Fibroblast of skin of scalp (primary cell): ENCODE data around the gene AUTS2.
A peak's percentile ranks its signal among the peaks of the same experiment; 100 is the strongest.

Experiments used
- DNase-seq: peaks from one replicate; pipeline ENCODE4 v3.0.0-alpha.2; 2013

AUTS2 gene

DNA sequence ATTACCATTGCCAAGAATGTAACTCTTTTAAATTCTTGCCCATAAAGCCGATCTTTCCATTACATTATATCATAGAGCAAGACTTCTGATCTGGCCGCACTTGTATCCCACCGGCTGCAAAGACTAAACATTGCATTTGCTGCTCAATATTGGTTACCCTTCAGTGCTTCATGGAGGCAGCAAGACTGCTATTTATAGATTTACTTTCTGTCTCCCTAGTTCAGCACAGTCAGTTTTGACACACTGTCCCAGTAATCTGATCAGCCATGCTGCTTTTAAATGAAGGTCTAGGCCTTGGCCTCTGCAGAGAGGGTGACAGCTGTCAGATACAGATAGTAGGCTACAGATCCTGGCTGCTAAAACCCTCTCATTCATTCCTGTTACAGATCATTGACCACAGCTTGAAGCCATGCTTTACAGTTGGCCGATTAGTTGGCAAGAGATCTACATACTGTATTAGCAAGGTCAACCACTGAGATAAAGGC lies 971.1 kb downstream of the AUTS2 start:
- DNase-seq = no peak

- DNase-seq = no peak
Observed at GRCh38 chr7:70570029-70570428, 971.8 kb downstream of the AUTS2 start.

GRCh38 chr7:70570961-70571360 lies 972.7 kb downstream of the AUTS2 start:
- DNase-seq = no peak

DNA sequence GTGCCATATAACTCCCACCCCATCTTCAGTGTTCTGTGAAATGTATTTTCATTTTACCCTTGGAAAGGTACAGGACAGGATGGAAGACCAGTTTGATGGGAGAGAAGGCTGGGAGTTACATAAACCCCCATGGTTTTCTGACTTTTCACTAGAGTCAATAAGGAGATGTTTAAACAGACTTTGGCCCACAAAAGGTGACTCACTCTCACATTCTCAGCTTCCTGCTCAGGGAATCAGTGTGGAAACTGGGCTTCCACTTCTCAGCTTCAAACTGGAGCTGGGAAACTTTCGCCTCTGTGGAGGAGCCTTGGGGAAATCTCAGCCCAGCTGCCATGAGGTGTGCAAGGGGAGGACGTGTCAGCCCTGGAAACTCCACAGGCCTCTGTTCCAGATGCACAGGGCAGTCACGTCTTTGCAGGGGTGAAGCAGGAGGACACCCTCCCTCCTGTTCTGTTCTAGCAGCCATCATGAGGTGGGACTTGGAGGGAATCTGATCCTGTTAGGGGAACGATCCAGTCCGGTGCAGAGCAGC lies 973.2 kb downstream of the AUTS2 start:
- peak; percentile 59 for DNase-seq

GRCh38 chr7:70571961-70572360 lies 973.7 kb downstream of the AUTS2 start:
- DNase-seq = no peak

DNA sequence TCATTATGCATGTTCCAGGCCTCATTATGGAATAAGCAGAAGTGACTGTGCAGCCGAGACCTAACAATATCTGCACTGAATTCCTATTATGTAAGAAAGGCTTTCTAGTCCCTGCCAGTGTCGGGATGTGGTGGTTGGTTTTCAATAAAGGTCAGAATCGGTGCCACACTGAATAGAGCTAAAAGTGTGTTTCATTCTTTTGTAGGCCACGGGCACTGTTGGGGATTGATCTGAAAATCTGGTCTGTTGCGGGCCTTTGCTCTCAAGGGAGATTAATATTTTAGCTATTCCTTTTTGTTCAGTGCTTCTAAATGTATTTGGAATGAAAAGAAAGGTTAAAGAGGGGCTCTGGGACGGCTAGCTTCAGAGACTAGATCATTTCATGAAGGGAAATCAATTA lies 974.3 kb downstream of the AUTS2 start:
- no peak for DNase-seq

DNA sequence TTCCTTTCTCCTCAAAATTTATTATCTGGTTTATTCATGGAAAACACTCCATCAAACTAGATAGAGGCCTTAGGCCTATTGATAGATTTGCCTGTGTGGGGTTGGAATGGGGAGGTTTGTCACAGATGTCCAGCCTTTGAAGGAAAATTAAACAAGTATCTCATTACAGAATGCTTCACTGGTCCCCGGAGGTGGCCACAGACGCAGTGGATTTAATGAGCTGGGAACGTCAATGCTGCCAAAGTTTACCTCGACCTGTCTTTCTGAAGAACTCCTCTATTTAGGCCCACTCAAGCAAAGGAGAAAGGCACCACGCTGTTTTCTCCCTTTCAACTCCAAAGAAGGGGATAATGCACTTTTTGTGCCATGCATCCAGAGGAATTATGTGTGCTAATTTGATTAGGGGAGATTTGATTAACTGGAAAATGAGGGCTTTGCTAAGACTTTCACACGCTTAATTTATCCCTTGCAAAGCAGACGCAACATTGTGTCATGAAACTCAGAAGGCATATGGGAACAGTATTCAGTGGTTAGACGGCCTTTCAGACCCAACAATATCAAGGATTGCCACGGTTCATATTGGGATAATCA lies 974.9 kb downstream of the AUTS2 start:
- no peak for DNase-seq

DNA sequence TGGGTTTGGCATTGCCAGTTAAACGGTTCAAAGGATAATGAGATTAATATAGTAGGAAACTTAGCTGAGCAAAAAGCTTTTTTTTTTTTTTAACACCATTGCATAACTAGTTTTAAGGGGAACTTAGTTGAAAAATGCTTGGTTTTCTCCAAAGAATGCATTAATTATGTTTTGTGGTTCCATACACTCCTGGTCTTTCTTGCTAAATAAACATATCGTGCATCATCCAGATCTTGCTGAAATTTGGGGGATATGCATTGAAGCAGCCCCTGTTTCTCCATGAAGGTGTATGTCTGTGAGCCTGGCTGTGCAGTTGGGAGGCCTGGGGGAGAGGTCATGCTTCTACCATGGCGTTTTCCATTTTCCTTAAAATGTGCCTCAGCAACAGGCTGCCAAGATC lies 975.4 kb downstream of the AUTS2 start:
- peak; percentile 33 for DNase-seq

GRCh38 chr7:70574314-70574834 lies 976.1 kb downstream of the AUTS2 start:
- no peak for DNase-seq

- peak; percentile 74 for DNase-seq
Observed at GRCh38 chr7:70574970-70575799, 976.9 kb downstream of the AUTS2 start.

DNA sequence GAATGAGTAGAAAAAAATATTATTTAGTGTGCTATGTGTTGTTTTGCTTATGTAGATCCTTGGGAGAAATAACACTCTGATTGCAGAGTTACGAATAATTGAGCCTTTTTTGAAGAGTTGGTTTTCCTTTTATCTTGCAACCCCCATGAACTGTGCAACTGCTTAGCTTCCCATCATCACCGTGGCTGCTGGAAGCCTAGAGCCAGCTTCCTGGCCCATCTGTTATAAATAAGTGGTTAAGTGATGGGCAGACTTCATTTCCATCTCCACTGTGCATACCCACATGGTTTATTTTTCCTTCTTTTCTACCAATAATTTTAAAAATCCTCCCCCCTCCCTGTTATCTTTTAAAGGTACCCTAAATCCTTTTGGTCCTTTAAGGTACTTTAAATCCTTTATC lies 978.8 kb downstream of the AUTS2 start:
- no peak for DNase-seq

- DNase-seq = no peak
Observed at GRCh38 chr7:70578131-70578530, 979.9 kb downstream of the AUTS2 start.

- DNase-seq = no peak
Observed at GRCh38 chr7:70579397-70580097, 981.3 kb downstream of the AUTS2 start.

- no peak for DNase-seq
Observed at GRCh38 chr7:70580161-70580560, 981.9 kb downstream of the AUTS2 start.

GRCh38 chr7:70582927-70583895 lies 984.9 kb downstream of the AUTS2 start:
- DNase-seq = no peak

GRCh38 chr7:70583965-70584883 lies 985.9 kb downstream of the AUTS2 start:
- no peak for DNase-seq

GRCh38 chr7:70585071-70585470 lies 986.8 kb downstream of the AUTS2 start:
- no peak for DNase-seq

DNA sequence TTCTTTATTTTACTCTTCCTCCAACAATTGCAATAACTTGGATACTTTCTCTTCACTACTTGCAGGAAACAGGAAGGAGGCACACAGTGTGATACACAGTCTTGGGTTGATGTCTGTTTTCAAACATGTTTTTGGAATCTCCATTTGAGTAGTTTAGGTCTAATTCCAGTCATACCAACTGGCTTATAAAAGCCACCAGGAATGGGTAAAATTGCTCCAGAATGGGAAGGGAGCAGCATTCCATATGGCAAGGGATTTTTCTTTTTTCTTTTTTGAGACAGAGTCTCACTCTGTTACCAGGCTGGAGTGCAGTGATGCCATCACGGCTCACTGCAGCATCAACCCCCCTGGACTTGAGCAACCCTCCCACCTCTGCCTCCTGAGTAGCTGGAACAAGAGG lies 988.5 kb downstream of the AUTS2 start:
- DNase-seq = peak; percentile 88

GRCh38 chr7:70587739-70588138 lies 989.5 kb downstream of the AUTS2 start:
- no peak for DNase-seq

DNA sequence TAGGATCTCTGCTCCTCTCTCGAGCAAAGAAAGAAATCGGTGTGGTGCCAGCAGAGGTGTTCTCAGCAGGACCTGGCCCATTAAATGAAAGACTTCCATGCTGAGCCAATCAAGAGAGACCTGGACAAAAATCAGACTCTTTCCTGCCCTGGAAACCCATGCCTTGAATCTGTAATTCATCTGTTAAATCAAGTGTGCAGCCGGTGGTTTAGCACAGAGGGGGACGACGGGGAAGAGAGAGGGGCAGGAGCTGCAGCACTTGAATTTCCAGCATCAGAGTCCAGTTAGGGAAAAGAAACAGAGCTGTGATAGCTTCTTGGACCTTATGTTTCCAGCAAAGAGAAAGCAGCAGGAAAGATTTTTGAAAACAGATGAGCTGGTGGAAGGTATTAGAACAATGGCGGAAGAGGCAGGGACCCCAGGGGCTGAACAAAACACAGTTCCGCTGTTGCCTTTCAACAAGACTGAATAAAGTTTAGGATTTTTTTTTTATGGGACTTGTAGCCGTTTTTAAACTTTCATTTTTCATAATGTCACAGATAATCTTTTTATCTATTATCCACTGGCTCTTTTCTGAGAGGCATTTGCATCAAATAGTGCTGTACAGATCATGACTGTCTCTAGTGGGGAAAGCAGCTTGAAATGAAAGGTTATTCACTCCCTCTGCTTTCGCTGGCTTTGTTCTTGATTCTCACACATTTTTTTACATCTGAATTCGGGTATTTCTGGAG lies 990.1 kb downstream of the AUTS2 start:
- DNase-seq = no peak
